Measurements from ENCODE around the gene PRDM1.

Gene PRDM1

GRCh38 chr6:106118835-106119431 is 32.8 kb downstream of the PRDM1 start:
- peak in 1 of 2 experiments; percentile 22 for DNase-seq

- no peak for DNase-seq
Observed at GRCh38 chr6:106119546-106119945, 33.4 kb downstream of the PRDM1 start.

- no peak for DNase-seq
Observed at GRCh38 chr6:106120006-106120405, 33.9 kb downstream of the PRDM1 start.

- DNase-seq, result no peak
Observed at GRCh38 chr6:106120406-106120805, 34.3 kb downstream of the PRDM1 start.

GRCh38 chr6:106122306-106122918 is 36.3 kb downstream of the PRDM1 start:
- no peak for DNase-seq

GRCh38 chr6:106122938-106123656 is 37.0 kb downstream of the PRDM1 start:
- peak; percentile 30 to 38 for DNase-seq

GRCh38 chr6:106124015-106124414 is 37.9 kb downstream of the PRDM1 start:
- DNase-seq, result no peak

GRCh38 chr6:106124437-106125430 is 38.6 kb downstream of the PRDM1 start:
- DNase-seq, result no peak

GRCh38 chr6:106125925-106126435 is 39.8 kb downstream of the PRDM1 start:
- no peak for DNase-seq

- DNase-seq, result no peak
Observed at GRCh38 chr6:106126482-106126881, 40.3 kb downstream of the PRDM1 start.

- DNase-seq, result no peak
Observed at GRCh38 chr6:106128981-106129781, 43.0 kb downstream of the PRDM1 start.

GRCh38 chr6:106132153-106132698 is 46.1 kb downstream of the PRDM1 start:
- DNase-seq, result no peak

- no peak for DNase-seq
Observed at GRCh38 chr6:106133040-106133439, 46.9 kb downstream of the PRDM1 start.

- DNase-seq, result no peak
Observed at GRCh38 chr6:106134087-106134770, 48.1 kb downstream of the PRDM1 start.

- DNase-seq, result no peak
Observed at GRCh38 chr6:106134906-106135634, 48.9 kb downstream of the PRDM1 start.

- no peak for DNase-seq
Observed at GRCh38 chr6:106135911-106136571, 49.9 kb downstream of the PRDM1 start.

GRCh38 chr6:106136845-106137244 is 50.7 kb downstream of the PRDM1 start:
- no peak for DNase-seq

- DNase-seq, result no peak
Observed at GRCh38 chr6:106138151-106138550, 52.0 kb downstream of the PRDM1 start.

- DNase-seq, result no peak
Observed at GRCh38 chr6:106141441-106142237, 55.5 kb downstream of the PRDM1 start.
